GM19193 (cell line): Measurements from ENCODE around the gene C8B.

Experiments
- POLR2A ChIP-seq: IDR thresholded peaks from 4 replicates; pipeline ENCODE4 v1.6.1; 2011; ENCODE audit not compliant: insufficient read depth, insufficient read length; ENCODE audit errors: extremely low read depth

C8B gene

DNA sequence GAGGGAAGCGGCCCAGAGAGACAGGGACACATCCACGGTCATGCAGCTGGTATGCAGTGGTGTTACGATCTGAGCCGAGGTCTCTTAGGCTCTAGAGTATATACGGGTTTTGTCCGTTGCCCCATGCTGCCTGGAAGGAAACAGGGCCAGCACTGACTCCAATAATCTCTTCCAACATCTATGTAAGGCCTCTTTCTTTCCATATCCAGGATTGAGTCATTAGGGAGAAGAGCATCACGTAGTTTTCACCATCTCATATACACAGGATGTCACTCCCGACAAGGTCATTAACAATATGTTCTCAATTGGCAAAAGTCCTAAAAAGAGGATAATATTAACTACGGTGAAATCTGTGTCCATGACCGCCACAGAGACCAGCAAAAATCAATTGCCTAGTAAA is 4.4 kb downstream of the C8B start:
- no peak for TF ChIP-seq POLR2A

- TF ChIP-seq POLR2A = no peak
Observed at GRCh38 chr1:56958526-56958925, 7.3 kb downstream of the C8B start.

DNA sequence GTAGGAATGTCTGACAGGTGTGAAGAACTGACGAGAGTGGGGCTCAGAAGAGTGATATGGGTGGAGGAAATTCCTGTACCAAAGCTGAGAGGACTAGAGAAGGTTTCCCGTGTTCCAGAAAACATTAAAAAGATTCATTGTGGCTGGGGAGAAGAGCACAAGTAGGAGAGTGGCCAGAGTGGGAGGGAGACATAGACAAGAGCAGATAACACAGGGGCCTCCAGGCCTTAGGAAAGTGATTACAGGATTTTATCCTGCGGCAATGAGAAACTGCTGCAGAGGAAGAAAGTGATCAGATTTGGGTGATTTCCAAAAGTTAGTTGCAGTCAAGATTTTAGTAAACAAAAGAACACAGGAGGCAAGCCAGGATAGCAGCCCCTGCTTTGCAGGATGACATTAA is 7.9 kb downstream of the C8B start:
- TF ChIP-seq POLR2A = no peak

DNA sequence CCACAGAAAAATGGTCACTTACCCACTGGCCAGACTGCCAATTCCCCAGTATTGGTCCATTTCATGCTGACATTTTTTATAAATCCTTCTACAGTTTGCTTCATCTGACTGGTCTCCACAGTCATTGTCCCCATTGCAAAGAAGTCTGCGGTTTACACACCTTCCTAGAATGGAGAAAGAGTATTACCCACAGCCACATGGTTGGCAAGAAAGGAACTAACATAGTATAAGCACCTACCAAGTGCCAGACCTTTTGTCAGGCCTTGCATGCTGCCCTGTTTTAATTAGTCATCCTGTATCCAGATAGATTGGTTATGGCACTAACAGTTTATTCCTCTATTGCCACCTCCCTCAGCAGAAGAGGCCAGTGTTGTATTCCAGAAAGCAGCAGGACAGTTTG is 11.2 kb downstream of the C8B start:
- TF ChIP-seq POLR2A = no peak

GRCh38 chr1:56953386-56953785 is 12.4 kb downstream of the C8B start:
- no peak for TF ChIP-seq POLR2A

DNA sequence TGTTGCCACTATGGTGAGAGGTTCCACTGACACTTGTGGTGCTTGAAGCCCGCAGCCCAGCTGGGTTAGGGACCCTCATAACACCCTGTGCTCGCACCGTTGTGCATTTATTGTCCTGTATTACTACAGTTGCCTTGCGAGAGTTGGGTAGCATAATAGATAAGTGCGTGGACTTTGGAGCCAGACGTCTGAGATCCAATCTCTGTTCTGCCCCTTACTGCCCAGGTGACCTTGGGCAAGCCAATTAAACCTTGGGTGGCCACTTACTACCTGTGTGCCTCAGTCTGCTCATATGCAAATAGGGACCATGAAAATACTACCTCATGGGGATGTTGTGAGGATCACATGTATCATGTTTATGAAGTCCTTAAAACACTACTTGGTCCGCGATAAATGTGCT is 13.3 kb downstream of the C8B start:
- TF ChIP-seq POLR2A = no peak

DNA sequence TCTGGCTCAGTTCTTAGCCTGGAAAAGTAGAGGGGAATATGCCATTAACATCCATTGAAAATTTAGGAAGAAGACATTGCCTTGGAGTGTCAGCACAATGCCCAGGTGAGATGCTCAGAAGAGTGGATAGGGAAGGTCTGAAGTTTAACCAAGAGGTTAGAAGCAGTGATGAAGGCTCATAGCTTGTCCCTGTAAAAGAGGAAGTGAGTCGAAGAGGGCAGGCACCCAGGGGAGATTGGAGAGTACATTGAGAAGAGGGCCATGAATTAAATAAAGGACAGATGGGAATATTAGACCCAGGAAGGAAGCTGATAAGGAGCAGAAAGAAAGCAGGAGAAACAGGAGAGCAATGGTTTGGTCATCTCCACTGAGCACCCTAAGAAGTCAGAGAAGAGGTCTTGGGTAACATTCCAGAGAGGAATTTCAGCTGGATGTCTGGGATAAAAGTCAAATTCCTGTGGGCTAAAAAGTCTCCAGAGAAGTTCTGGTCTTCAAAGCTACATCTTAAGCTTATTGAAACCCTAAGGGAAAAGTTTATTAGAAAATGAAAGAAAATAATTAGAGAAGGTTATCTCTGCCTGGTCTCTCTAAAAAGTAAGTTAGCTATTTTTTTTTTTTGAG is 17.3 kb downstream of the C8B start:
- TF ChIP-seq POLR2A = no peak

GRCh38 chr1:56940039-56940438 is 25.8 kb downstream of the C8B start:
- TF ChIP-seq POLR2A = no peak

GRCh38 chr1:56939209-56939608 is 26.6 kb downstream of the C8B start:
- TF ChIP-seq POLR2A = no peak

DNA sequence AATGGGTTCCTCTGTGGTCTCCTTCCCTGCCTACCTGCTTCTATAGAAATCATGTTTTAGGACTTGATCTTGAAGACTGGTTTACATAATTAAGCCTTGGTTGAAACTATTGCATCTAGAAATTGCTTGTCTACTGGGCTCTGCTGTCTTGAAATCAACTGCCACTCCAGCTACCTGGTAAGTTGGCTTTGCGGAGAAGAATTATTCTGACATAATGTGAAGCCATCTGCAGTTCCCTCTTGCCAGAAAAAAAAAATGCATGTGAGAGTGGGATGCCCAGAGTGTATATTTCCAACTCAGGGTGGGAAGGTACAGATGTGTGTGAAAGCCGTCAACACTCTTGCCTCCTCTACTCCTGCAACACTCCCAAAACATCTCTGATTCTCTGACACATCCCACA is 27.2 kb downstream of the C8B start:
- no peak for TF ChIP-seq POLR2A

DNA sequence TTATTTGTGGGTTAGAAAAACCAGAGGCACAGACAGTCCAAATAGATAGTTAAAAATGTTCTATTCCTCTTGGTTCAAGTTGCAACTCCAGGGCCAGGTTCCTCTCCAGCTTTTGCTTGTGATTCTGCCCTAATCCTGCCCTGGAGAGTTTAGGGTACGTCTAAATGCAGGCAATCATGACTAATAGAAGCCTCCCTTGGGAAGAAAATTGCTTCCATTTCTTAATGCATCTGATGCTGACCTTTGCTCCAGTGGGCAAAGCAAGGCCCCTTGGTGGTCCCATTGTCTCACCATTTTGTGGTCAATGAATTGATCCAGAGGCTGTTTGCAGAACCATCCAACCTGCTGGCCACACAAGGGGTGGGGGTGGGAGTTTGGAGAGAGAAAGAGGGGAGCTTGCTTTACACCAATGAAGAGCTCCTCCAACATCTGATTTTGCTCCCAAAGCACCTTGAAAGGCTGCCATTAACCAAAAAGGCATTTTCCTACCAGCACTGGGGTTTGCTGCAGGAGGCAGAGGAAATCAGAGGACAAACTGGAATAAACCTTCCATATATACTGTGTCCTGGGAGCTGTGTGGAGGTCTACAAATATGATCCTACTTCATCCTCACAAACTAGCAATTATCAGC is 31.3 kb downstream of the C8B start:
- no peak for TF ChIP-seq POLR2A

GRCh38 chr1:56933606-56934005 is 32.2 kb downstream of the C8B start:
- TF ChIP-seq POLR2A = no peak

DNA sequence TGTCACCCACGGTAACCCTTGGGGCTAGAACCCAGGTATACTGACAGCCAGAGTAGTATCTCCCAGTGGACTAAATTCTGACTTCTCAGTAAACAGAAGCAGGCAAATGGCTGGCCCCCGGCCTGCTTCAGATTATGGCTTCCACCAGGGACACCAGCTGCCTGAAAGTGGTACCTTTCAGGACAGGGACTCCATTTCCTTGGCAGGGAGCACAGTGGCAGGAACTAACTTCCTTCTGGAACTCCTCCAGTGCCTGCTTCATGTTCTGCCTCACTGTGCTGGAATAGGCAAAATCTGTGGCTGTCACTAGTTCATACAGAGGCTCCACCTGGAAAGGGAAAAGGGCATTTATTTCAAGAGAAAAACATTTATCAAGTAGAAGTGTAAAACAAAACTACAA is 32.7 kb downstream of the C8B start:
- TF ChIP-seq POLR2A = no peak

GRCh38 chr1:56931686-56932085 is 34.1 kb downstream of the C8B start:
- TF ChIP-seq POLR2A = no peak

DNA sequence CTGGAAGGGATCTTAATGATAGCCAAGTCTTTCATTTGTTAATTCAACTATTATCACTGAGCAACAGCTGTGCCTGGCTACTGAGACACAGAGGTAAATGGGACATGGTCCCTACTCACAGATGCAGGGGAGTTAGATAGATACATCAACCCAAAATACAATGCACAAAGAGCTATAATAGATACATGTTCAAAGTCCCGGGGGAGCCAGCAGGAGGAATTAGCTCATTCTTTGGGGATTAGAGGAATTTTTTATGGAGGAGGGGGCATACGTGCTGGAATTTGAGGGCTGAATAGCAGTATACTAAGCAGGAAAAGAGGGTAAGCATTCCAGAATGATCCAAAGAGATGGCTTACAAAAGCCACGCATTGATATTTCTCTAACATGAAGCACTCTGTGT is 34.6 kb downstream of the C8B start:
- no peak for TF ChIP-seq POLR2A

DNA sequence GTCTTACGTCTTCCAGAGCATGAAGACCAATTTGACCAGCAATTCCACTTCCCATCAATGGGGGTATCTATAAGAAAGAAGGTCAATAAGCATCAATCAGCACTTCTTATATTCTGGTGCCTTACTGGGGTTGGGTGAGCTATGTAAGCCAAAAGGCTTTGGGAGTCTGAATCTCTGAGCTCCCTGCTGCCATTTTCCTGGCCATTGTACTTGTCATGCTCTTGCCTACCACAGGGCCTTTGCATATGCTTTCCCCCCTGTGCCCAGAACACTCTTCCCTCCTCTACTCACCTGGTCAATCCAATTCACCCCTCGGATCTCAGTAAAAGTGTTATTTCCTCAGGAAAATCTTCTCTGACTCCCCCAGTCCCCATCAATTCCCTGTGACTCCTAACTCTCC is 36.3 kb downstream of the C8B start:
- TF ChIP-seq POLR2A = no peak

GRCh38 chr1:56927986-56928385 is 37.8 kb downstream of the C8B start:
- TF ChIP-seq POLR2A = no peak
